Measurements from ENCODE around the gene SAMD1. TPM values are rescaled to one million over a fixed set of nuclear protein-coding genes. Genes with fewer than 3 reads are reported as not detected.

SAMD1 gene
- 31.8 TPM for total RNA-seq

DNA sequence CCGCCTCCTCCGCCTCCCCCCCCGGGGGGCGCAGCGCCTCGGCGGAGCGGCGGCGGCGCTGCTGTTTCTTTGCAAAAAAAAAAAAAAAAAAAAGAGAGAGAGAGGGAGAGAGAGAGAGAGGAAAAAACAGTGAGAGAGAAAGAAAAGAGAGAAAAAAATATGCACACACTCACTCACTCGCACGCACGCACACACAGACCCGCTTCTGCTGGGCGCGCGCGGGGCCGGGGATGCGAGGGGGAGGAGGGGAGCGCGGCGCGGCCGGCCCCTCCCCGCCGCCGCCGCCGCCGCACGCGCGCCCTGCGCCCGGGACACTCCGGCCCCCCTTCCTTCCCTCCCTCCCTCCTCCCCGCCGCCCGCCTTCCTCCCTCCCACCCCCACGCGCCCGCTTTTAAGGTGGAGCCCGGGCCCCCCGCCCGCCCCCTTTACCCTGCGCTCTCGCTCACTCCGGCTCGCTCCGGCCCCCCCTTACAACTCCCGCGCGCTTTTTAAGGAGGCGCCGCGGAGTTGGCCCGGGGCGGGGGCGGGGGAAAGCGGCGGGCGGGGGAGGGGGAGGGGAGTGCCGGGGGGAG lies at the start of gene SAMD1:
Gene SAMD1 (minus strand): TSS at position 243 of the 572 bp plus-strand sequence.

GRCh38 chr19:14136509-14137281 lies 46.1 kb upstream of the SAMD1 start, which contains the start of gene ASF1B:
ASF1B (minus strand) TSS chr19:14136589; CDS start chr19:14136456, 133 bp downstream.

DNA sequence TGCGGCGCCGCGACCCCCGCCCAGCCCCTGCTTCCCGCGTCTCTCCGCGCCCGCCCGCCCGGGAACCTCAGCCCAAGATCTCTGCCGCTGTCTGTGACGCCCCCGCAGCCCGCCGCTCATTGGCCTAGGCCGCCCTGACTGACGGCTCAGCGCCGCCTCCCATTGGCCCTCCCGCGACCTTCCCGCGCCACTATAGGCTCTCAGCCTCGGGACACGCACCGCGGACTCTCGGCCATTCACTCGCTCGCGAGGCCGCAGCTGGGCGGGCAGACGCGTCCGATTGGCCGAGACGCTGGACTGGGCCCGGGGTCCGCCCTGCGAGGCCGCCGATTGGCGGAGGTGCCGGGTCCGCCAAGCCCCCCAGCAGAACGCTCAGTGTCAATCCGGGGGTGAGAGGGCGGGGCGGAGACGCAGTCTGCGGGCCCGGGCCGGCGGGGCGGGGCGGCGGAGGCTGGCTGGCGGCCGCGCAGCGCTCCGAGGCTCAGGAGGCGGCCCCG lies 27.2 kb upstream of the SAMD1 start, which contains the start of gene PRKACA:
Gene PRKACA (minus strand): TSS at position 95 of the 497 bp plus-strand sequence. CDS start 215 bp downstream, outside the sequence.

DNA sequence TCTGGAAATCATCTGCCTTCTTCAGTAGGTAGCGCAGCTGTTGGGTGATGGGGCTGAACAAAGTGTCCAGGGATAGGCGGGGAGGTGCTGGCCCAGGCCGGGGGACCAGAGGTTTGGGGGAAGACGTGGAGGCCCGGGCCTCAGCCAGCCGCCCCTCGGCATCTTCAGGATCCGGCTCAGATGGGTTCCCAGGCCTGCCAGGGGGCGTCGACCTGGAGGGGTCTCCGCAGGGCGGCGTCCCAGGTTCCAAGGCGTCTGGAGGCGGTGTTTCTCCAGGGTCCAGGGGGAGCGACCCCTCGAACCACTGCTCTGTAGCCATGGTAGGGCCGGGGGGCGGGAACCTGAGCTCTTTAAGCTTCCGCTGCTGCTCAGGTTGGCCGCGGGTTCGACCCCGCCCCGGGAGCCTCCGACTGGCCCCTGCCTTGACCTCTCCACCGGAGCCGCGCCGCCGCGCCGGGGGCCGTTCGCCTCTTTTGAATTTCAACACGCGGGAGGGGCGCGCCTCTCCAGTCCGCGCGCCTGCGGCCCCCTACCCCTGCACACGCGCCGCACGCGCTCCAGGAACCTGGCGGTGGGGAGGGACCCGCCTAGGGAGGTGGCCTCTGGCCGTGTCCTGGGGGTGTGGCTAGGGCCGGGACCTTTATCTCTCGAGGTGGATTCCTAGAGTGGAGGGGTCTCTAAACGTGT lies 5.1 kb downstream of the SAMD1 start, which contains the start of gene C19orf67:
Gene C19orf67 (minus strand): TSS at position 475 of the 687 bp plus-strand sequence. CDS start 156 bp downstream, at position 319.

DNA sequence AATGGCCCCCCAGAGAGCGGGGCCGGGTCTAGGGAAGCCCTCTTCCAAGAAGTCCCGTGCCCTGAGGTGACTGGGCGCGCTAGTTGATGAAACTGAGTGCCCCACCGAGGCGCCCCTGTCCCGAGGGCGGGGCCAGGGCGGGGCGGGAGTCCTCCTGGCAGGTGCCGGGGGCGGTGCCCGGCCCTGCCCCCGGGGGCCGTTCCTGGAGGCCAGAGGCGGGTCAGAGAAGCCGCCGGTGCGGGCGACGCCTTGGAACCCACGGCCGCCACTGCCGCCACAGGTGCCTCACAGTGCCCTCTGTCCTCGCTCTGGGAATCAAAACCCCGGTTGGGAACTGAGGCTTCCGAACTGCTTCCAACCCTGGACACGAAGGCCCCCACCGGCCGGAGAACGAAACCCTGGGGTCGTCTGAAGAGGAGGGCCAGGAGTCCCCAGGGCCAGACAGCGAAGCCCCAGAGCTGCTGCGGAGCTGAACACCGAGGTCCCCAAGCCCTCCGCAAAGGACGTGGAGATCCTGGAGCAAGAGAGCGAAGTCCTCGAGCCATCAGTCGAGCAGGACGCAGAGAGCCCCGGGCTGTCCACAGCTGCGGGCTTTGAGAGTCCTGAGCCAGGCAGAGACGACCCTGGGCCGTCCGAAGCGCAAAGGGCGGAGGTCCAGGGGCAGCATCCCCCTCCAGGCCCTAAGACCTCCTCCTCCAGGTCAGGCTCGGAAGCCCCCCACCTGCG lies 17.9 kb downstream of the SAMD1 start, which contains the start of gene MISP3:
Gene MISP3 (plus strand): TSS at position 252 of the 726 bp plus-strand sequence. CDS start 524 bp downstream, outside the sequence.

GRCh38 chr19:14061751-14062557 lies 28.6 kb downstream of the SAMD1 start, which contains the start of gene PALM3:
PALM3 (minus strand) TSS chr19:14062076; CDS start chr19:14061980, 96 bp downstream.

Other genes starting within 250 kb of the SAMD1 start
- gene NANOS3, start 213.6 kb downstream of the SAMD1 start, total RNA-seq, result 1.0 TPM
- 5.5 TPM for gene BRME1, start 184.6 kb downstream of the SAMD1 start, total RNA-seq
- 19.2 TPM for gene CC2D1A, start 184.6 kb downstream of the SAMD1 start, total RNA-seq
- 3.3 TPM for gene PODNL1, start 152.3 kb downstream of the SAMD1 start, total RNA-seq
- 11.7 TPM for gene DCAF15, start 138.2 kb downstream of the SAMD1 start, total RNA-seq
- 10.4 TPM for gene RFX1, start 84.4 kb downstream of the SAMD1 start, total RNA-seq
- not detected for gene RLN3, start 62.6 kb downstream of the SAMD1 start, total RNA-seq
- 3.2 TPM for gene IL27RA, start 59.0 kb downstream of the SAMD1 start, total RNA-seq
- 0.60 TPM for gene PALM3, start 28.7 kb downstream of the SAMD1 start, total RNA-seq
- 0.71 TPM for gene MISP3, start 18.0 kb downstream of the SAMD1 start, total RNA-seq
- gene C19orf67, start 5.0 kb downstream of the SAMD1 start, total RNA-seq, result not detected
- gene PRKACA, start 27.0 kb upstream of the SAMD1 start, total RNA-seq, result 61.7 TPM
- gene ASF1B, start 45.8 kb upstream of the SAMD1 start, total RNA-seq, result 8.1 TPM
- 55.4 TPM for gene ADGRL1, start 115.4 kb upstream of the SAMD1 start, total RNA-seq